GM18517 (cell line): ENCODE measurements around the gene PCDHA5.
"Not testable (repeated sequence)": the region's sequence is repeated elsewhere in the genome, so short reads cannot be mapped to it uniquely, and the experiment has no call there.

Source experiments
- ATAC-seq: cut with Tn5 transposase; IDR thresholded peaks from one replicate; pipeline ENCODE4 v1.9.1; 2021; ENCODE audit warnings: mild to moderate bottlenecking, moderate library complexity; ENCODE audit not compliant: unreplicated experiment

The PCDHA5 gene

DNA sequence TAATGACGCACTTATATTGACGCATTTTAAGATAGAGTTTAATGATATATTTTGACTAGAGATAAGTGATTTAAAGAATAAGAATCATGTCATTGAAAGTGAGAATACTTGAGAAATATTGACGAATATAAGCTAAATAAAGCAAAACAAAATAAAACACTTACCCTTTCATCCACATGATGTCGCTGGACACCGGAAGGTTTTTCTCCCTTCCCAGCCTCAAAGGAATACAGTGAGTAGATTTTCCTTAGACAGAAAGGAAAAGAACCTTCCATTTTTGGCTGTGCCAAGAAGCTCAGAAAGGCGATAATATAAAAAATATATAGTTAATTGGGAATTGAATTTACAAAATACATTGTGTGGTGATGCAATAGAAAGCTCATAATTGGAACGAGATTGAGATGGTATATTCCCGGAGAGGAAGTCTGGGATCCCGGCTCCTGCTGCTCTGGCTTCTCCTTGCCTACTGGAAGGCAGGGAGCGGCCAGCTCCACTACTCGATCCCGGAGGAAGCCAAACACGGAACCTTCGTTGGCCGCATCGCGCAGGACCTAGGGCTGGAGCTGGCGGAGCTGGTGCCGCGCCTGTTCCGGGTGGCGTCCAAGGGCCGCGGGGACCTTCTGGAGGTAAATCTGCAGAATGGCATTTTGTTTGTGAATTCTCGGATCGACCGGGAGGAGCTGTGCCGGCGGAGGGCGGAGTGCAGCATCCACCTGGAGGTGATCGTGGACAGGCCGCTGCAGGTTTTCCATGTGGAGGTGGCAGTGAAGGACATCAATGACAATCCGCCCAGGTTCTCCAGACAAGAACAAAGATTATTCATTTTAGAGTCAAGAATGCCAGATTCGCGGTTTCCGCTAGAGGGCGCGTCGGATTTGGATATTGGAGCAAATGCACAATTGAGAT is at the start of gene PCDHA5:
PCDHA5 (plus strand) TSS at position 239 of the 906 bp plus-strand sequence.
- ATAC-seq, result no peak

DNA sequence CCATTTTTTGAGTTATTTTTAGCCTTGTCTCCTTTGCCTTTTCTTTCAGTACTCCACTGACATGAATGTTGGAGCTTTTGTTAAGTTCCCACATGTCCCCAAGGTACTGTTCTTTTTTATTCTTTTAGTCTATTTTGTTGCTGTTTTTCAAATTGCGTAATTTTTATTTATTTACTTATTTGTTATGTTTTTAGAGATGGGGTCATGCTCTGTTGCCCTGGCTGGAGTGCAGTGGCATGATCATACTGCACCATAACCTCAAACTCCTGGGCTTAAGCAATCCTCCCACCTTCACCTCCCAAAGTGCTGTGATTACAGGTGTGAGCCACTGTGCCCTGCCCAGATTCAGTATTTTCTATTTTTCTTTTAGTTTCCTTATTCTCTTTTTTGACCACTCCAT is 40.9 kb upstream of the PCDHA5 start:
- no peak for ATAC-seq

DNA sequence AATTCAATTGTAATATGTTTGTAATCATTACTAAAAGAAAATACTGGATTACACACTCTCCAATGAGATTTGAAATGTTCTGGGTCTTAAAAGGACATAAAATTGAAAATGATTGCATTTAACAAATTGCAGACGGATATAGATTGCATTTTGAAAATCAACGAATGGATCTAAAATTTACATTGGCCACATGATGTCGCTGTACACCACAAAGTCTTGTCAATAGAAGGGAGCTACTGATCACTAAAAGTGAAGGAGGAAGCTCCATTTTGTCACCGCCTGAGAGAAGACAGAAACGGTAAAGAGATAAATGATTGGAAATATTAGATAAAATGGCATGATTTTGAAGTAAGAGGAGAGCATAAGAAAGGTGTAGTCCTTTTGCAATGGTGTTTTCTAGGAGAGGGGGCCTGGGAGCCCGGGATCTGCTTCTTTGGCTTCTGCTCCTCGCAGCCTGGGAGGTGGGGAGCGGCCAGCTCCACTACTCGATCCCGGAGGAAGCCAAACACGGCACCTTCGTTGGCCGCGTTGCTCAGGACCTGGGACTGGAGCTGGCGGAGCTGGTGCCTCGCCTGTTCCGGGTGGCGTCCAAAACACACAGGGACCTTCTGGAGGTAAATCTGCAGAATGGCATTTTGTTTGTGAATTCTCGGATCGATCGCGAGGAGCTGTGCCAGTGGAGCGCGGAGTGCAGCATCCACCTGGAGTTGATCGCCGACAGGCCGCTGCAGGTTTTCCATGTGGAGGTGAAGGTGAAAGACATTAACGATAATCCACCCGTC is 35.3 kb upstream of the PCDHA5 start, which contains the start of gene PCDHA1:
PCDHA1 (plus strand) TSS at position 236 of the 782 bp plus-strand sequence.
- no peak for ATAC-seq

DNA sequence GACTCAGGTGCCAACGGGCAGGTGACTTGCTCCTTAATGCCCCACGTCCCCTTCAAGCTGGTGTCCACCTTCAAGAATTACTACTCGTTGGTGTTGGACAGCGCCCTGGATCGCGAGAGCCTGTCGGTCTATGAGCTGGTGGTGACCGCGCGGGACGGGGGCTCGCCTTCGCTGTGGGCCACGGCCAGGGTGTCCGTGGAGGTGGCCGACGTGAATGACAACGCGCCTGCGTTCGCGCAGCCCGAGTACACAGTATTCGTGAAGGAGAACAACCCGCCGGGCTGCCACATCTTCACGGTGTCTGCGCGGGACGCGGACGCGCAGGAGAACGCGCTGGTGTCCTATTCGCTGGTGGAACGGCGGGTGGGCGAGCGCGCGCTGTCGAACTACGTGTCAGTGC is 34.0 kb upstream of the PCDHA5 start:
- not testable (repeated sequence) for ATAC-seq

DNA sequence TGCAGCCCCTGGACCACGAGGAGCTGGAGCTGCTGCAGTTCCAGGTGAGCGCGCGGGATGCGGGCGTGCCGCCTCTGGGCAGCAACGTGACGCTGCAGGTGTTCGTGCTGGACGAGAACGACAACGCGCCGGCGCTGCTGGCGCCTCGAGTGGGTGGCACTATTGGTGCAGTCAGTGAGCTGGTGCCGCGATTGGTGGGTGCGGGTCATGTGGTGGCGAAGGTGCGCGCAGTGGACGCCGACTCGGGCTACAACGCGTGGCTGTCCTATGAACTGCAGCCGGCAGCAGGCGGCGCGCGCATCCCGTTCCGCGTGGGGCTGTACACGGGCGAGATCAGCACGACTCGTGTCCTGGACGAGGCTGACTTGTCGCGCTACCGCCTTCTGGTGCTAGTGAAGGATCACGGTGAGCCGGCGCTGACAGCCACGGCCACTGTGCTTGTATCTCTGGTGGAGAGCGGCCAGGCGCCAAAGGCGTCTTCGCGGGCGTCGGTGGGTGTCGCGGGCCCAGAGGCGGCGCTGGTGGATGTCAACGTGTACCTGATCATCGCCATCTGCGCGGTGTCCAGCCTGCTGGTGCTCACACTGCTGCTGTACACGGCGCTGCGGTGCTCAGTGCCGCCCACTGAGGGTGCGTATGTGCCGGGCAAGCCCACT is 33.4 kb upstream of the PCDHA5 start:
- not testable (repeated sequence) for ATAC-seq

DNA sequence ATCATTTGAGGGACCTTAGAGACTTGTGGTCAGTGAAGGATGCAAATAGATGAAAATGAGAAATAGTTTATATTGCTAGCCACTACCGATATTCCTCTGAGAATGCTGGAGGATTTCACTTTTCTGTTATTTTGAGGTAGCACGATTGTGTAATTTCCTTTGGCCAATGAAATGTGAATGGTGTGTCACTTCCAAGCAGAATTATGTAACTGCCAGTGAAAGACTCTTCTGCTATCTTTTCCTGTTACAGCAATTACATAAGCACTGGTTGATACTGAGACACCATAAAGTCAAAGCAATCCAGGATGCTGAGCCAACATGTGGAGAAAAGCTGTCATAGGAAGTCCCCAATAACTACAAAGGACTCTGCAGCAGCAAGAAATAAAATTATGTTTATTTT is 30.3 kb upstream of the PCDHA5 start:
- ATAC-seq, result no peak

DNA sequence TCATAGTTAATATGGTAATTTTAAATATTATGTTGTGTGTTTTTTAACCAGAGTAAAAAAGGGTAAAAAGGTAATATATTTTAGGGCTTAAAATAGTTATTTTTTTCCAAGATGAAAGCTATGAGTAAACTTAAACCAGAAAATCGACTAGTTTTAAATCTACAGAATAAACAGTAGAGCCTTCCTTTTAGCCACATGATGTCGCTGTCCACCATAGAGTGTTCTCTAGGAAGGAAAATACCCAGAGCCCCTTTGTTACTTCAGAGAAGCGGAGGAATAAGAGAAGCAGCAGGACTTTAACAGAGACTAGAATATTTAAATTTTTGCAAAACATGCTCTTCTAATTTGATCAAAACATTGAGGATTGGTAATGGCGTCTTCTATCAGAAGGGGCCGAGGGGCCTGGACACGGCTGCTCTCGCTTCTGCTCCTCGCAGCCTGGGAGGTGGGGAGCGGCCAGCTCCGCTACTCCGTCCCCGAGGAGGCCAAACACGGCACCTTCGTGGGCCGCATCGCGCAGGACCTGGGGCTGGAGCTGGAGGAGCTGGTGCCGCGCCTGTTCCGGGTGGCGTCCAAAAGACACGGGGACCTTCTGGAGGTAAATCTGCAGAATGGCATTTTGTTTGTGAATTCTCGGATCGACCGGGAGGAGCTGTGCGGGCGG is 26.7 kb upstream of the PCDHA5 start, which contains the start of gene PCDHA2:
PCDHA2 (plus strand) TSS at position 258 of the 664 bp plus-strand sequence.
- no peak for ATAC-seq

DNA sequence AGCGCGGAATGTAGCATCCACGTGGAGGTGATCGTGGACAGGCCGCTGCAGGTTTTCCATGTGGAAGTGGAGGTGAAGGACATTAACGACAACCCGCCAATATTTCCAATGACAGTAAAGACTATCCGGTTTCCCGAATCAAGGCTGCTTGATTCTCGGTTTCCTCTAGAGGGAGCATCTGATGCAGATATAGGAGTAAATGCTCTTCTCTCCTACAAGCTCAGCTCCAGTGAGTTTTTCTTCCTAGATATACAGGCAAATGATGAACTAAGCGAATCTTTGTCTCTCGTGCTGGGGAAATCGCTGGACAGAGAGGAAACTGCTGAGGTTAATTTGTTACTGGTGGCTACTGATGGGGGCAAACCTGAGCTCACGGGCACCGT is 26.2 kb upstream of the PCDHA5 start:
- ATAC-seq, result no peak

DNA sequence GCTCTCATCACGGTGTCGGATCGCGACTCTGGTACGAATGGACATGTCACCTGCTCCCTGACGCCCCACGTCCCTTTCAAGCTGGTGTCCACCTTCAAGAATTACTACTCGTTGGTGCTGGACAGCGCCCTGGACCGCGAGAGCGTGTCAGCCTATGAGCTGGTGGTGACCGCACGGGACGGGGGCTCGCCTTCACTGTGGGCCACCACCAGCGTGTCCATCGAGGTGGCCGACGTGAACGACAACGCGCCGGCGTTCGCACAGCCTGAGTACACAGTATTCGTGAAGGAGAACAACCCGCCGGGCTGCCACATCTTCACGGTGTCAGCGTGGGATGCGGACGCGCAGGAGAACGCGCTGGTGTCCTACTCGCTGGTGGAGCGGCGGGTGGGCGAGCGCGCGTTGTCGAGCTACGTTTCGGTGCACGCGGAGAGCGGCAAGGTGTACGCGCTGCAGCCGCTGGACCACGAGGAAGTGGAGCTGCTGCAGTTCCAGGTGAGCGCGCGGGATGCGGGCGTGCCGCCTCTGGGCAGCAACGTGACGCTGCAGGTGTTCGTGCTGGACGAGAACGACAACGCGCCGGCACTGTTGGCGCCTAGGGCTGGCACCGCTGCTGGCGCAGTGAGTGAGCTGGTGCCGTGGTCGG is 25.2 kb upstream of the PCDHA5 start:
- not testable (repeated sequence) for ATAC-seq

DNA sequence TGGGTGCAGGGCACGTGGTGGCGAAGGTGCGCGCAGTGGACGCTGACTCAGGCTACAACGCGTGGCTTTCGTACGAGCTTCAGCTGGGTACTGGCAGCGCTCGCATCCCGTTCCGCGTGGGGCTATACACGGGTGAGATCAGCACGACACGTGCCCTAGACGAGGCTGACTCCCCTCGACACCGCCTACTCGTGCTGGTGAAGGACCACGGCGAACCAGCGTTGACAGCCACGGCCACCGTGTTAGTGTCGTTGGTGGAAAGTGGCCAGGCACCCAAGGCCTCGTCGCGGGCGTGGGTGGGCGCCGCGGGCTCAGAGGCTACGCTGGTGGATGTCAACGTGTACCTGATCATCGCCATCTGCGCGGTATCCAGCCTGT is 24.7 kb upstream of the PCDHA5 start:
- no peak for ATAC-seq

DNA sequence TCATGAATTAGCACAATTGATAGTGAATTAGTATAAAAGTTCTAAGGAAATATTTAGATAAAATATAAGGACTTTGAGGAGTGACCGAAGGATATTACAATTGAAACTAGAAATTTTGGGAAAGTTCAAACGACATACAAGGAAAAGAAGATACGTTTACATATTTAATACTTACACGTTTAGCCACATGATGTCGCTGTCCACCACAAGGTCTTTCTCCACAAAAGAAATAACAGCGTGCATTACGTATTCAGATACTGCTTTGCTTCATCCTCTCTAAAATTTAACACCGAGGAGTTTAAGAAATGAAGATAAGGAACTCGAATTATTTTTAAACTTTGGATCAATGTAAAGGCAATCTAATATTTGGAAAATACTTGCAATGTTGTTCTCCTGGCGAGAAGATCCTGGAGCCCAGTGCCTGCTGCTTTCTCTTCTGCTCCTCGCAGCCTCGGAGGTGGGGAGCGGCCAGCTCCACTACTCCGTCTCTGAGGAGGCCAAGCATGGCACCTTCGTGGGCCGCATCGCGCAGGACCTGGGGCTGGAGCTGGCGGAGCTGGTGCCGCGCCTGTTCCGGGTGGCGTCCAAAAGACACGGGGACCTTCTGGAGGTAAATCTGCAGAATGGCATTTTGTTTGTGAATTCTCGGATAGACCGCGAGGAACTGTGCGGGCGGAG is 20.5 kb upstream of the PCDHA5 start, which contains the start of gene PCDHA3:
PCDHA3 (plus strand) TSS at position 242 of the 678 bp plus-strand sequence.
- no peak for ATAC-seq

DNA sequence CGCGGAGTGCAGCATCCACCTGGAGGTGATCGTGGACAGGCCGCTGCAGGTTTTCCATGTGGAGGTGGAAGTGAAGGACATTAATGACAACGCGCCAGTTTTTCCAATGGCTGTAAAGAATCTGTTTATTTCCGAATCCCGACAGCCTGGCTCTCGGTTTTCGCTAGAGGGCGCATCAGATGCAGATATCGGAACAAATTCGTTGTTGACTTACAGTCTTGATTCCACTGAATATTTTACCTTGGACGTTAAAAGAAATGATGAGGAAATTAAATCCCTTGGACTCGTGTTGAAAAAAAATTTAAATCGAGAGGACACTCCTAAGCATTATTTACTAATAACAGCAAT is 19.9 kb upstream of the PCDHA5 start:
- ATAC-seq, result no peak

DNA sequence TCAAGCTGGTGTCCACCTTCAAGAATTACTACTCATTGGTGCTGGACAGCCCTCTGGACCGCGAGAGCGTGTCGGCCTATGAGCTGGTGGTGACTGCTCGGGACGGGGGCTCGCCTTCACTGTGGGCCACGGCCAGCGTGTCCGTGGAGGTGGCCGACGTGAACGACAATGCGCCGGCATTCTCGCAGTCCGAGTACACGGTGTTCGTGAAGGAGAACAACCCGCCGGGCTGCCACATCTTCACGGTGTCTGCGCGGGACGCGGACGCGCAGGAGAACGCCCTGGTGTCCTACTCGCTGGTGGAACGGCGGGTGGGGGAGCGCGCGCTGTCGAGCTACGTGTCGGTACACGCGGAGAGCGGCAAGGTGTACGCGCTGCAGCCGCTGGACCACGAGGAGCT is 19.0 kb upstream of the PCDHA5 start:
- ATAC-seq, result not testable (repeated sequence)

DNA sequence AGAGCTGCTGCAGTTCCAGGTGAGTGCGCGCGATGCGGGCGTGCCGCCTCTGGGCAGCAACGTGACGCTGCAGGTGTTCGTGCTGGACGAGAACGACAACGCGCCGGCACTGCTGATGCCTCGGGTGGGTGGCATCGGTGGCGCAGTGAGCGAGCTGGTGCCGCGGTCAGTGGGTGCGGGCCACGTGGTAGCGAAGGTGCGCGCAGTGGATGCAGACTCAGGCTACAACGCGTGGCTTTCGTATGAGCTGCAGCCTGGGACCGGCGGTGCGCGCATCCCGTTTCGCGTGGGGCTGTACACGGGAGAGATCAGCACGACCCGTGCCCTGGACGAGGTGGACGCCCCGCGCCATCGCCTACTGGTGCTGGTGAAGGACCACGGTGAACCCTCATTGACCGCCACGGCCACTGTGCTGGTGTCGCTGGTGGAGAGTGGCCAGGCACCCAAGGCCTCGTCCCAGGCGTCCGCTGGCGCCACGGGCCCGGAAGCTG is 18.6 kb upstream of the PCDHA5 start:
- ATAC-seq, result no peak

DNA sequence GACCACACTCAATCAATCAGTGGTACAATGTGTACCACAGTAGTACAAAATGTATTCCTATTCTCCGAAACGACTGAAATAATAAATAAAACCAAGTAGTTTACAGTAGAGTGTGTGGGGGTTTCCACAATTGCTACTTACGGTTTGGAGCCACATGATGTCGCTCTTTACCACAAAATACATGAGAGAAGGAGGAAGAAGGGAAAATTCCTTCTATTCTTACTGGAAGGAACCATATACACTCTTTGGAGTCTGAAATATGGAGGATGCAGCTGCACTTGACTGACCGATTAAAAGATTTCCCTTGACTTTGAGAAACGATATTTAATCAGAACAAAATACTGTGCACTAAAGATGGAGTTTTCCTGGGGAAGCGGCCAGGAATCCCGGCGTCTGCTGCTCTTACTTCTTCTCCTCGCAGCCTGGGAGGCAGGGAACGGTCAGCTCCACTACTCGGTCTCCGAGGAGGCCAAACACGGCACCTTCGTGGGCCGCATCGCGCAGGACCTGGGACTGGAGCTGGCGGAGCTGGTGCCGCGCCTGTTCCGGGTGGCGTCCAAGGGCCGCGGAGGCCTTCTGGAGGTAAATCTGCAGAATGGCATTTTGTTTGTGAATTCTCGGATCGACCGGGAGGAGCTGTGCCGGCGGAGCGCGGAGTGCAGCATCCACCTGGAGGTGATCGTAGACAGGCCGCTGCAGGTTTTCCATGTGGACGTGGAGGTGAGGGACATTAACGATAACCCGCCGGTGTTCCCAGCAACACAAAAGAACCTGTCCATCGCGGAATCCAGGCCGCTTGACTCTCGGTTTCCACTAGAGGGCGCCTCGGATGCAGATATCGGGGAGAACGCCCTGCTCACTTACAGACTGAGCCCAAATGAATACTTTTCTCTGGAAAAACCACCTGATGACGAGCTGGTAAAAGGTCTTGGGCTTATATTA is 14.3 kb upstream of the PCDHA5 start, which contains the start of gene PCDHA4:
PCDHA4 (plus strand) TSS at position 235 of the 942 bp plus-strand sequence.
- no peak for ATAC-seq

DNA sequence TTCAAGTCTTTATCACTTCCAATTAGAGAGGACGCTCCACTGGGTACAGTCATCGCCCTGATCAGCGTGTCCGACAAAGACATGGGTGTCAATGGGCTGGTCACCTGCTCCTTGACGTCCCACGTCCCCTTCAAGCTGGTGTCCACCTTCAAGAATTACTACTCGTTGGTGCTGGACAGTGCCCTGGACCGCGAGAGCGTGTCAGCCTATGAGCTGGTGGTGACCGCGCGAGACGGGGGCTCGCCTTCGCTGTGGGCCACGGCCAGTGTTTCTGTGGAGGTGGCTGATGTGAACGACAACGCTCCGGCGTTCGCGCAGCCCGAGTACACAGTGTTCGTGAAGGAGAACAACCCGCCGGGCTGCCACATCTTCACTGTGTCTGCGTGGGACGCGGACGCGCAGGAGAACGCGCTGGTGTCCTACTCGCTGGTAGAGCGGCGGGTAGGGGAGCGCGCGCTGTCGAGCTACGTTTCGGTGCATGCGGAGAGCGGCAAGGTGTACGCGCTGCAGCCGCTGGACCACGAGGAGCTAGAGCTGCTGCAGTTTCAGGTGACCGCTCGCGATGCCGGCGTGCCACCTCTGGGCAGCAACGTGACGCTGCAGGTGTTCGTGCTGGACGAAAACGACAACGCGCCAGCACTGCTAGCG is 13.0 kb upstream of the PCDHA5 start:
- ATAC-seq, result not testable (repeated sequence)

DNA sequence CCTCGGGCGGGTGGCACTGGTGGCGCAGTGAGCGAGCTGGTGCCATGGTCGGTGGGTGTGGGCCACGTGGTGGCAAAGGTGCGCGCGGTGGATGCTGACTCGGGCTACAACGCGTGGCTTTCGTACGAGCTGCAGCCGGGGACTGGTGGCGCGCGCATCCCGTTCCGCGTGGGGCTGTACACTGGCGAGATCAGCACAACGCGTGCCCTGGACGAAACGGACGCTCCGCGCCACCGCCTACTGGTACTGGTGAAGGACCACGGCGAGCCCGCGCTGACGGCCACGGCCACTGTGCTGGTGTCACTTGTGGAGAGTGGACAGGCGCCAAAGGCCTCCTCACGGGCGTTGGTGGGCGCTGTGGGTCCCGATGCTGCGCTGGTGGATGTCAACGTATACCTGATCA is 12.5 kb upstream of the PCDHA5 start:
- no peak for ATAC-seq

DNA sequence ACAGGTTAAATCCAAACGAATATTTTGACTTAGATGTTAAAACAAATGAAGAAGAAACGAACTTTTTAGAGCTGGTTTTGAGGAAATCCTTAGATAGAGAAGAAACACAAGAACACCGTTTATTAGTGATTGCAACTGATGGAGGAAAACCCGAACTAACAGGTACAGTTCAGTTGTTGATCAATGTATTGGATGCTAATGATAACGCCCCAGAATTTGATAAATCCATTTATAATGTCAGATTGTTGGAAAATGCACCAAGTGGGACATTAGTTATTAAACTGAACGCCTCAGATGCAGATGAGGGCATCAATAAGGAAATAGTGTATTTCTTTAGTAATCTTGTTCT is 842 bp downstream of the PCDHA5 start:
- ATAC-seq, result no peak
